CD4-positive, alpha-beta memory T cell (primary cell): ENCODE measurements around the gene EXTL1. TPM values are rescaled to one million over a fixed set of nuclear protein-coding genes. Genes with fewer than 3 reads are reported as not detected.

Source experiments
- CTCF ChIA-PET: fragments of 350-600 bp; sonication (Branson Sonifier 250); formaldehyde crosslinking; loops from one replicate; lab custom pipeline; 2021; ENCODE audit warnings: inconsistent platforms; ENCODE audit not compliant: partially characterized antibody; lab: Charles Lee
- POLR2A ChIA-PET: fragments of 350-600 bp; sonication (Branson Sonifier 250); formaldehyde crosslinking; loops from one replicate; lab custom pipeline; 2021; ENCODE audit not compliant: partially characterized antibody; lab: Charles Lee
- DNase-seq, 5 donors: peaks; one replicate each; pipeline versions ENCODE4 v3.0.0 to v3.0.0-alpha.2; 2020 to 2022; ENCODE audit warnings: mixed read lengths in 1 of 5
- H3K27ac ChIP-seq: one replicate; pipeline ENCODE4 v1.7.0; 2013; ENCODE audit warnings: low read depth, low read length
- H3K27me3 ChIP-seq: 2 replicates; pipeline ENCODE4 v1.7.0; 2013; ENCODE audit warnings: mild to moderate bottlenecking, low read length, moderate library complexity; ENCODE audit not compliant: insufficient read depth
- H3K36me3 ChIP-seq: 2 replicates; pipeline ENCODE4 v1.7.0; 2013; ENCODE audit warnings: mild to moderate bottlenecking, low read length, moderate library complexity; ENCODE audit not compliant: insufficient read depth
- H3K4me1 ChIP-seq: 2 replicates; pipeline ENCODE4 v1.7.0; 2013; ENCODE audit warnings: mild to moderate bottlenecking, low read length, moderate library complexity; ENCODE audit not compliant: insufficient read depth
- H3K4me3 ChIP-seq, 2 donors: one replicate each; pipeline ENCODE4 v1.7.0; 2013; ENCODE audit warnings: low read length in 2 of 2, mild to moderate bottlenecking in 1 of 2
- H3K9me3 ChIP-seq, 2 donors: one replicate each; pipeline ENCODE4 v1.7.0; 2013; ENCODE audit warnings: low read length in 2 of 2, control low read depth in 1 of 2; ENCODE audit not compliant: control insufficient read depth in 1 of 2
- H3K27ac Mint-ChIP-seq, 7 donors: one replicate each; pipeline ENCODE4 v1.8.0; 2020 to 2021; ENCODE audit warnings: mixed read lengths in 7 of 7, mild to moderate bottlenecking in 6 of 7, inconsistent platforms in 3 of 7, moderate library complexity in 3 of 7
- H3K27me3 Mint-ChIP-seq, 2 donors: one replicate each; pipeline ENCODE4 v1.8.0; 2020 to 2021; ENCODE audit warnings: mixed read lengths in 2 of 2
- H3K36me3 Mint-ChIP-seq, 2 donors: one replicate each; pipeline ENCODE4 v1.8.0; 2020 to 2021; ENCODE audit warnings: mixed read lengths in 2 of 2, inconsistent platforms in 1 of 2, mild to moderate bottlenecking in 1 of 2
- H3K4me1 Mint-ChIP-seq, 4 donors: one replicate each; pipeline ENCODE4 v1.8.0; 2020 to 2021; ENCODE audit warnings: mixed read lengths in 4 of 4, mild to moderate bottlenecking in 1 of 4
- H3K4me3 Mint-ChIP-seq, 8 donors: one replicate each; pipeline ENCODE4 v1.8.0; 2020 to 2021; ENCODE audit warnings: mixed read lengths in 8 of 8, mild to moderate bottlenecking in 7 of 8, moderate library complexity in 6 of 8, inconsistent platforms in 3 of 8
- H3K9me3 Mint-ChIP-seq, 8 donors: one replicate each; pipeline ENCODE4 v1.8.0; 2020 to 2021; ENCODE audit warnings: mixed read lengths in 8 of 8, mild to moderate bottlenecking in 5 of 8, inconsistent platforms in 3 of 8, moderate library complexity in 1 of 8
- intact Hi-C: fragments of 100-400 bp; cut with micrococcal nuclease; formaldehyde crosslinking; loops from one replicate; pipeline ENCODE4 v1.15.1; 2023
- polyA plus RNA-seq, 2 donors: library from polyadenylated mRNA; unstranded; fragments of 300-500 nt; fragmentation: Illumina TruSeq; gene quantifications; one replicate each; pipeline ENCODE4 v1.2.3, GENCODE V29; 2021
- total RNA-seq, 2 experiments: library from RNA; stranded (reverse); gene quantifications; one replicate each; pipeline ENCODE4 v1.2.3, GENCODE V29; 2021

Gene EXTL1
- total and polyA plus RNA-seq, 4 experiments from 2014 or later: 0.12 to 0.19 TPM; not detected in 2

- Mint-ChIP-seq H3K4me1 (no peaks in the 10 kb centered on the region), H3K27ac (no peak overlapping the region), H3K27me3 (peaks cover 28 to 30% of the 10 kb centered on the region in 2 donors)
These were observed 35.6 kb downstream of the EXTL1 start for GRCh38 chr1:26057189-26057588.

GRCh38 chr1:26058052-26058595 is 36.5 kb downstream of the EXTL1 start:
- H3K9me3 ChIP-seq: no peaks in the 10 kb centered on the region
- H3K36me3 ChIP-seq: no peaks in the 10 kb centered on the region
- Mint-ChIP-seq H3K27me3 (peaks cover 28 to 29% of the 10 kb centered on the region in 2 donors), H3K27ac (no peak overlapping the region), H3K4me3 (no peak overlapping the region), H3K9me3 (no peaks in the 10 kb centered on the region), H3K36me3 (no peaks in the 10 kb centered on the region), H3K4me1 (no peaks in the 10 kb centered on the region)
- no peak for DNase-seq
- H3K27me3 ChIP-seq: no peaks in the 10 kb centered on the region
- POLR2A ChIA-PET: no interaction called here
- no peak overlapping the region for H3K4me3 ChIP-seq
- CTCF ChIA-PET: interaction anchor here (0.6 to 1.1 kb wide), 3 partner anchors 22 to 363 kb away, joined by 3 to 4 read pairs (median 3); no protein-coding TSS in a partner anchor
- intact Hi-C loops: no loop called here
- H3K27ac ChIP-seq: no peak overlapping the region
- no peaks in the 10 kb centered on the region for H3K4me1 ChIP-seq

More at GRCh38 chr1:26057189-26057588, 35.6 kb downstream of the EXTL1 start:
- Histone ChIP-seq H3K36me3 (no peaks in the 10 kb centered on the region), H3K27me3 (no peaks in the 10 kb centered on the region), H3K9me3 (no peaks in the 10 kb centered on the region), H3K4me1 (no peaks in the 10 kb centered on the region), H3K27ac (no peak overlapping the region), H3K4me3 (no peak overlapping the region)
- H3K36me3 Mint-ChIP-seq: no peaks in the 10 kb centered on the region
- no peak for DNase-seq
- intact Hi-C loops: no loop called here
- H3K4me3 Mint-ChIP-seq: no peak overlapping the region
- POLR2A ChIA-PET: no interaction called here
- H3K9me3 Mint-ChIP-seq: no peaks in the 10 kb centered on the region
- CTCF ChIA-PET: no interaction called here

GRCh38 chr1:26059906-26060305 is 38.3 kb downstream of the EXTL1 start:
- CTCF ChIA-PET: no interaction called here
- Histone ChIP-seq H3K9me3 (no peaks in the 10 kb centered on the region), H3K27ac (no peak overlapping the region), H3K36me3 (no peaks in the 10 kb centered on the region), H3K27me3 (no peaks in the 10 kb centered on the region), H3K4me1 (no peaks in the 10 kb centered on the region), H3K4me3 (no peak overlapping the region)
- H3K4me1 Mint-ChIP-seq: no peaks in the 10 kb centered on the region
- DNase-seq: no peak
- H3K4me3 Mint-ChIP-seq: no peak overlapping the region
- H3K36me3 Mint-ChIP-seq: no peaks in the 10 kb centered on the region
- H3K9me3 Mint-ChIP-seq: no peaks in the 10 kb centered on the region
- H3K27ac Mint-ChIP-seq: no peak overlapping the region
- POLR2A ChIA-PET: no interaction called here
- H3K27me3 Mint-ChIP-seq: peaks cover 20 to 27% of the 10 kb centered on the region in 2 donors
- intact Hi-C loops: no loop called here

- no peak for DNase-seq
- no peaks in the 10 kb centered on the region for H3K36me3 ChIP-seq
- Mint-ChIP-seq H3K4me1 (no peaks in the 10 kb centered on the region), H3K36me3 (no peaks in the 10 kb centered on the region), H3K9me3 (no peaks in the 10 kb centered on the region), H3K4me3 (no peak overlapping the region), H3K27ac (no peak overlapping the region), H3K27me3 (peaks cover 18 to 22% of the 10 kb centered on the region in 2 donors)
- no peaks in the 10 kb centered on the region for H3K9me3 ChIP-seq
- no peaks in the 10 kb centered on the region for H3K27me3 ChIP-seq
- H3K4me1 ChIP-seq: no peaks in the 10 kb centered on the region
- ChIA-PET POLR2A (no interaction called here), CTCF (no interaction called here)
- intact Hi-C loops: no loop called here
- H3K4me3 ChIP-seq: no peak overlapping the region
- no peak overlapping the region for H3K27ac ChIP-seq
These were observed 39.4 kb downstream of the EXTL1 start for GRCh38 chr1:26060832-26061574.

GRCh38 chr1:26064553-26064952 is 43.0 kb downstream of the EXTL1 start:
- Mint-ChIP-seq H3K27me3 (peaks cover 12 to 26% of the 10 kb centered on the region in 2 donors), H3K4me1 (no peaks in the 10 kb centered on the region), H3K4me3 (no peak overlapping the region), H3K27ac (no peak overlapping the region), H3K36me3 (no peaks in the 10 kb centered on the region), H3K9me3 (no peaks in the 10 kb centered on the region)
- Histone ChIP-seq H3K27ac (no peak overlapping the region), H3K4me3 (no peak overlapping the region), H3K9me3 (no peaks in the 10 kb centered on the region), H3K4me1 (no peaks in the 10 kb centered on the region), H3K36me3 (no peaks in the 10 kb centered on the region), H3K27me3 (no peaks in the 10 kb centered on the region)
- CTCF ChIA-PET: interaction anchor here (1.2 to 1.3 kb wide), 2 partner anchors 28 to 38 kb away, joined by 4 to 5 read pairs; no protein-coding TSS in a partner anchor
- intact Hi-C loops: no loop called here
- DNase-seq: no peak
- POLR2A ChIA-PET: no interaction called here

GRCh38 chr1:26066160-26066559 is 44.6 kb downstream of the EXTL1 start:
- Mint-ChIP-seq H3K27ac (no peak overlapping the region), H3K4me1 (no peaks in the 10 kb centered on the region), H3K4me3 (no peak overlapping the region), H3K9me3 (no peaks in the 10 kb centered on the region), H3K27me3 (peaks cover 5 to 20% of the 10 kb centered on the region in 2 donors), H3K36me3 (no peaks in the 10 kb centered on the region)
- ChIA-PET POLR2A (no interaction called here), CTCF (no interaction called here)
- H3K27me3 ChIP-seq: no peaks in the 10 kb centered on the region
- no peaks in the 10 kb centered on the region for H3K9me3 ChIP-seq
- intact Hi-C loops: no loop called here
- no peaks in the 10 kb centered on the region for H3K4me1 ChIP-seq
- H3K4me3 ChIP-seq: no peak overlapping the region
- H3K36me3 ChIP-seq: no peaks in the 10 kb centered on the region
- no peak overlapping the region for H3K27ac ChIP-seq
- no peak for DNase-seq

- Mint-ChIP-seq H3K27ac (no peak overlapping the region), H3K36me3 (no peaks in the 10 kb centered on the region), H3K4me1 (no peaks in the 10 kb centered on the region), H3K27me3 (peaks cover 5 to 20% of the 10 kb centered on the region in 2 donors), H3K9me3 (no peaks in the 10 kb centered on the region), H3K4me3 (no peak overlapping the region)
- no peak overlapping the region for H3K27ac ChIP-seq
- H3K4me3 ChIP-seq: no peak overlapping the region
- no peaks in the 10 kb centered on the region for H3K9me3 ChIP-seq
- DNase-seq: no peak
- H3K36me3 ChIP-seq: no peaks in the 10 kb centered on the region
- ChIA-PET CTCF (no interaction called here), POLR2A (no interaction called here)
- no peaks in the 10 kb centered on the region for H3K27me3 ChIP-seq
- no peaks in the 10 kb centered on the region for H3K4me1 ChIP-seq
- intact Hi-C loops: no loop called here
These were observed 45.3 kb downstream of the EXTL1 start for GRCh38 chr1:26066857-26067256.
